Stimulated activated CD4-positive, alpha-beta T cell treated with anti-CD3 and anti-CD28 coated beads, TNF-alpha, amount 100 ng/mL, for 48 hours (primary cell): Measurements from ENCODE around the gene PRDM16.
A peak's percentile ranks its signal among the peaks of the same experiment; 100 is the strongest.
"Not testable (repeated sequence)": the region's sequence is repeated elsewhere in the genome, so short reads cannot be mapped to it uniquely, and the experiment has no call there.

Experiments used
- DNase-seq, 3 donors: peaks; one replicate each; pipeline ENCODE4 v3.0.0-alpha.2; 2020; ENCODE audit warnings: low read depth in 3 of 3

The PRDM16 gene

DNA sequence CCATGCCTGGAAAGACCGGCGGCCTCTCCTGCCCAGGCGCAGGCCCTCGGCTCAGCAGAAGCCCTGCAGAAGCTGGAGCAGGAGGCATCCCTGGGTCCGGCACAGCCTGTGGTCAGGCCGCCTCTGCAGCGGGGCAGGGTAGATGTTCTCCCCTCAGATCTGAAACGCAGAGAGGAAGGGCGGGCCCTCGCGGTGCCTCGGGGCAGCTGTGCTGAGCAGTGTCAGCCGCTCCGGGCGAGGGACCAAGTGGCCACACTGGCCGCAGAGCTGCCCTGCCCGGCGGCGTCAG, 210.1 kb downstream of the PRDM16 start:
- DNase-seq: no peak

GRCh38 chr1:3281735-3282134, 212.7 kb downstream of the PRDM16 start:
- DNase-seq: no peak

- DNase-seq: no peak
Observed at GRCh38 chr1:3282186-3282585, 213.2 kb downstream of the PRDM16 start.

GRCh38 chr1:3282656-3283430, 213.8 kb downstream of the PRDM16 start:
- no peak for DNase-seq

GRCh38 chr1:3283849-3284248, 214.8 kb downstream of the PRDM16 start:
- peak in 1 of 3 donors; percentile 5 for DNase-seq

DNA sequence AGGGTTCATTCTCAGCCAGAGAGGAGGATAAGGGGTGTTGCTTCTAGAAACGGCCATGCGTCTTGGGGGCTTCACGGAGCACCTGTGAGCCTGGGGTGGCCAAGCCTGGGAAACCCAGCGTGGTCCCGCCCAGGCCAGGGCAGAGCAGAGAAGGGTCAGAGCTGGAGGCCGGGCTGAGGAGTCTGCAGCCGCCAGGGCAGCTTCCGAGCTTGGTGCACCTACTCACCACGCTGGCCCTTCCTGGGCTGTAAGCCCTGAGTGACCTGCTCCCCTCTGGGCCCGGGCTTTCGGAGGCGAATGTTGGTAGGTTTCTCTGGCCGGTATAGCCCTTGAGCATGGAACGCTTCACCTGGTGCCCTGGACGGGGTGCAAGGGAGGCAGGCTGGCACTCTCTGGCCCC, 215.7 kb downstream of the PRDM16 start:
- DNase-seq: no peak

DNA sequence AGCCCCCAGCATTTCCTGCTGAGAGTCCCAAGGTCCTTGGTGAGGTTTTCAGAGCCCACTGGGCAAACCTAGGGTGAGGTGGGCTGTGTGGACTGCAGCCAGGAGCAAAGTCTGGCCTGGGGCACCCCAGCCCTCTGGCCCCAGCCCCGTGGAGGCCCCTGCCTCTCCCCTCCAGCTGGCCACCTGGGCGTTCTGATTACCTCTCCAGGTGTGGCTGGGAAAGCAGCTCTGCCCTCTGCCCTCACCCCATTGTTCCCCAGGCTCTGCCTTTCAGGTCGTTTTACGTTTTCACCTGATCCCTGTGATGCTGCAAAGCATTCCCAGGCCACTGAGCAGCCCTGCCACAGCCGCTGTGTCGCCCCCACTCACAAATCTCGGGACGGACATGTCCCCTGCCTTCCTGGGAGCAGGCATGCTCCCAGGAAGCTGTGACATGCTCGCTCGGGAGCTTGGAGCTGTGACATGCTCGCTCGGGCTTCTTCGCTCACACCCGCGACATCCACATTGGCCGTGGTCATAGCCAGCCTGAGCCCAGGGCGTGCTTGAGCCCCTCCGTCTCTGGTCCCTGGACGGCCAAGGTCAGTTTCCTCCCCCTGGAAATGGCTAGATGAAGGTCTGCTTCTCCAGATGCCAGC, 216.2 kb downstream of the PRDM16 start:
- no peak for DNase-seq

DNA sequence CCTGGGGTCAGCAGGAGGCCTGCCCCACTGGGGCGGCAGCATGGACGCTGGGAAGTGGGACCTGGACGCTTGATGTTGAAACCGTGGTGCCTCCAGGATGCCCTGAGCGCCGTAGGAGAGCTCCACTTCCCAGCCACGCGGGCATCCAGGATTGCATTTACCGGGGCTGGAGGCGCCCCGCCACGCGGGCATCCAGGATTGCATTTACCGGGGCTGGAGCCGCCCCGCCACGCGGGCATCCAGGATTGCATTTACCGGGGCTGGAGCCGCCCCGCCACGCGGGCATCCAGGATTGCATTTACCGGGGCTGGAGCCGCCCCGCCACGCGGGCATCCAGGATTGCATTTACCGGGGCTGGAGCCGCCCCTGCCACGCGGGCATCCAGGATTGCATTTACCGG, 218.1 kb downstream of the PRDM16 start:
- not testable (repeated sequence) for DNase-seq

GRCh38 chr1:3287656-3288160, 218.7 kb downstream of the PRDM16 start:
- DNase-seq: no peak

- no peak for DNase-seq
Observed at GRCh38 chr1:3289502-3289901, 220.5 kb downstream of the PRDM16 start.

DNA sequence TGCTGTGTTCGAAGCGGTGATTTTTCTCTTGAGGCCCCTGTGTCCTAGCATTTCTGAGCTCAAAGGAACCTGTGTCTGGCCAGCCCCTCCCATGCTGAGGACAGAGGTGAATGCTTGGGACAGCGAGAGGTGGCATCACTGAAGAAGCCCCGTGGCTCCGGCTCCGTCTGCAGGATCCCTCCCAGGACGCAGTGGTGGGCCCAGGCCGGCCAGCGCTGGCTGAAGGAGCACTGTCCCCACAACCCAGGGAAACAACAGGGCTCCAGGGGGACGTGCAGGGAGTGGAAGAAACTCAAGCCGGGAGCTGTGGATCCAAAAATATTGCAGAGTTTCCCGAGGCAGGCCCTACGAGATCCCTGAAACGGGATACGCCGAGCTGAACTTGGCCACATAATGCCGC, 221.4 kb downstream of the PRDM16 start:
- DNase-seq: no peak

GRCh38 chr1:3290915-3291314, 221.9 kb downstream of the PRDM16 start:
- DNase-seq: no peak

GRCh38 chr1:3292051-3292722, 223.2 kb downstream of the PRDM16 start:
- no peak for DNase-seq

- DNase-seq: no peak
Observed at GRCh38 chr1:3292868-3293562, 224.0 kb downstream of the PRDM16 start.

- DNase-seq: no peak
Observed at GRCh38 chr1:3293563-3294080, 224.6 kb downstream of the PRDM16 start.

GRCh38 chr1:3294450-3294849, 225.4 kb downstream of the PRDM16 start:
- no peak for DNase-seq

GRCh38 chr1:3295846-3296245, 226.8 kb downstream of the PRDM16 start:
- no peak for DNase-seq

GRCh38 chr1:3296326-3296725, 227.3 kb downstream of the PRDM16 start:
- DNase-seq: no peak

GRCh38 chr1:3296826-3297225, 227.8 kb downstream of the PRDM16 start:
- DNase-seq: no peak

GRCh38 chr1:3297756-3298155, 228.8 kb downstream of the PRDM16 start:
- DNase-seq: no peak

- DNase-seq: no peak
Observed at GRCh38 chr1:3298197-3298596, 229.2 kb downstream of the PRDM16 start.

DNA sequence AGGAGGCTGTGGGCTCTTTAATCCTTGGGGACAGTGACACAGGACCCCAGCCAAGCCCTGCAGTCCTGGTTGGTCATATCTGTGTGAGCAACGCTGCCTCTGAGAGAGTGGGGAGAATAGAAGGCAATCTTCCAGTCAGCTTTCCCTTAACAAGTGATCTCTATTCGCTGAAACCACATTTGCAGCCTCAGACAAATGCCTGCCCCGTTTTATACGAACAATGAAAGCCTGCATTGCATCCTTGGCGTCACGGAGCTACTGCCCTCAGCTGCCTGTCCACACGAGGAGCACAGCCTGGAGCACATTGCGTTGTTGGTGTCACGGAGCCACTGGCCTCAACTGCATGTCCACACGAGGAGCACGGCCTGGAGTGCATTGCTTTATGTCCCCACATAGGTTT, 235.2 kb downstream of the PRDM16 start:
- DNase-seq: no peak
